GM12878 (cell line): ENCODE results near the gene EPOP. TPM values are rescaled to one million over a fixed set of nuclear protein-coding genes. Genes with fewer than 3 reads are reported as not detected.

Experiments used
- ATAC-seq: fragments of 200-7000 bp; cut with Tn5 transposase; 3 replicates; pipeline ENCODE4 v1.9.1; 2020; ENCODE audit warnings: mild to moderate bottlenecking, moderate library complexity
- BruUV-seq: library from RNA; stranded (reverse); fragments of 400-500 nt; replicated peaks from 2 replicates; lab custom pipeline; 2021; lab: Mats Ljungman, UMichigan
- CTCF ChIA-PET: fragments of 300-600 bp; sonication (Branson Sonifier 250); formaldehyde crosslinking; extraction: SDS; loops from one replicate; lab custom pipeline; 2021; ENCODE audit warnings: inconsistent platforms; lab: Yijun Ruan, JAX
- POLR2A ChIA-PET: fragments of 350-600 bp; formaldehyde crosslinking; extraction: SDS; loops from one replicate; lab custom pipeline; 2021; ENCODE audit warnings: inconsistent platforms; lab: Charles Lee
- RAD21 ChIA-PET: fragments of 300-600 bp; sonication (Branson Sonifier 250); formaldehyde crosslinking; loops from one replicate; lab custom pipeline; 2023; ENCODE audit warnings: antibody characterized with exemption; ENCODE audit not compliant: unreplicated experiment; lab: Charles Lee
- SMC1A ChIA-PET: fragments of 300-600 bp; sonication (Branson Sonifier 250); formaldehyde crosslinking; loops from one replicate; lab custom pipeline; 2023; ENCODE audit not compliant: unreplicated experiment, uncharacterized antibody; lab: Charles Lee
- DNase-seq: peaks from one replicate; pipeline ENCODE4 v3.0.0-alpha.2; 2011; ENCODE audit warnings: low read depth, low spot score
- FAIRE-seq: peaks from 3 replicates; lab custom pipeline; 2011; peaks lifted over from hg19 to GRCh38; lab: Jason Lieb, UNC
- H2AFZ ChIP-seq: 2 replicates; pipeline ENCODE4 v1.6.0; 2011; ENCODE audit warnings: low read depth, low read length, control low read depth; ENCODE audit not compliant: control insufficient read depth
- H3K27ac ChIP-seq: 2 replicates; pipeline ENCODE4 v1.5.1; 2011; ENCODE audit warnings: control low read depth; ENCODE audit not compliant: control insufficient read depth, insufficient read depth
- H3K27me3 ChIP-seq, 2 experiments: replicated peaks in 1 of 2; 2 replicates each; pipeline versions ENCODE4 v1.6.0 to v1.6.1; 2011; ENCODE audit warnings: low read length in 1 of 2; ENCODE audit not compliant: control insufficient read depth in 2 of 2, insufficient read depth in 2 of 2
- H3K36me3 ChIP-seq, 2 experiments: 2 replicates each; pipeline ENCODE4 v1.5.1; 2011; ENCODE audit warnings: low read length in 1 of 2; ENCODE audit not compliant: control insufficient read depth in 2 of 2, insufficient read depth in 2 of 2
- H3K4me1 ChIP-seq: 2 replicates; pipeline ENCODE4 v1.6.1; 2011; ENCODE audit warnings: mild to moderate bottlenecking, low read length, moderate library complexity, mixed read lengths; ENCODE audit not compliant: control insufficient read depth, insufficient read depth
- H3K4me2 ChIP-seq: 2 replicates; pipeline ENCODE4 v1.6.0; 2011; ENCODE audit warnings: control low read depth; ENCODE audit not compliant: control insufficient read depth, insufficient read depth
- H3K4me3 ChIP-seq: fragments of 200-600 bp; sonication (generic); 2 replicates; pipeline ENCODE4 v1.5.1; 2016
- H3K79me2 ChIP-seq: 2 replicates; pipeline ENCODE4 v1.6.0; 2011; ENCODE audit warnings: low read length; ENCODE audit not compliant: control insufficient read depth, insufficient read depth
- H3K9ac ChIP-seq: 2 replicates; pipeline ENCODE4 v1.8.0; 2011; ENCODE audit warnings: low read length, control low read depth, mixed read lengths; ENCODE audit not compliant: control insufficient read depth, insufficient read depth
- H3K9me3 ChIP-seq: replicated peaks from 3 replicates; pipeline ENCODE4 v1.5.1; 2011; ENCODE audit warnings: mild to moderate bottlenecking, low read length; ENCODE audit not compliant: control insufficient read depth, insufficient read depth
- H4K20me1 ChIP-seq: 2 replicates; pipeline ENCODE4 v1.6.0; 2011; ENCODE audit not compliant: control insufficient read depth, insufficient read depth
- ATF7 ChIP-seq: fragments of 450-650 bp; IDR thresholded peaks from 2 replicates; pipeline ENCODE4 v1.6.1; 2016; ENCODE audit warnings: low read depth, mild to moderate bottlenecking
- CREM ChIP-seq: IDR thresholded peaks from 2 replicates; pipeline ENCODE4 v1.6.1; 2014; ENCODE audit warnings: antibody characterized with exemption, low read depth
- EP300 ChIP-seq, 2 experiments: fragments of 150-350 bp in 1 of 2; IDR thresholded peaks; 2 replicates each; pipeline ENCODE4 v1.6.1; 2011 to 2012; ENCODE audit warnings: low read depth in 2 of 2, low read length in 2 of 2, borderline replicate concordance in 1 of 2, improper control_type of control experiment in 1 of 2, inconsistent platforms in 1 of 2; ENCODE audit not compliant: control insufficient read depth in 1 of 2
- FOXK2 ChIP-seq: fragments of 450-650 bp; IDR thresholded peaks from 2 replicates; pipeline ENCODE4 v1.6.1; 2017; ENCODE audit warnings: mild to moderate bottlenecking, moderate library complexity
- MLLT1 ChIP-seq: fragments of 450-650 bp; IDR thresholded peaks from 2 replicates; pipeline ENCODE4 v1.6.1; 2016; ENCODE audit warnings: mild to moderate bottlenecking
- NFIC ChIP-seq: IDR thresholded peaks from 2 replicates; pipeline ENCODE4 v1.6.1; 2012; ENCODE audit warnings: low read depth, mild to moderate bottlenecking, inconsistent platforms, low read length, moderate library complexity
- RAD51 ChIP-seq: fragments of 450-650 bp; IDR thresholded peaks from 2 replicates; pipeline ENCODE4 v1.6.1; 2016; ENCODE audit warnings: moderate library complexity, mild to moderate bottlenecking, inconsistent platforms
- RBBP5 ChIP-seq: fragments of 200-600 bp; sonication (generic); conservative IDR thresholded peaks from 2 replicates; pipeline ENCODE4 v1.6.1; 2016
- RCOR1 ChIP-seq: conservative IDR thresholded peaks from 2 replicates; pipeline ENCODE4 v1.6.1; 2012; ENCODE audit warnings: low read depth, low read length, improper control_type of control experiment
- YY1 ChIP-seq: IDR thresholded peaks from 2 replicates; pipeline ENCODE4 v1.6.1; 2011; ENCODE audit warnings: low read depth, mild to moderate bottlenecking, low read length
- WGBS: methylation state at CpG from one replicate; pipeline ENCODE4 v1.1.6; 2016; ENCODE audit warnings: low lambda C conversion rate; ENCODE audit not compliant: insufficient replicate concordance, insufficient coverage; ENCODE audit errors: missing lambda C conversion rate; 5-methylcytosine and 5-hydroxymethylcytosine counted together
- in situ Hi-C: fragments of 300-500 bp; cut with MboI; formaldehyde crosslinking; loops from 9 replicates; pipeline ENCODE4 v1.14.3; 2018; ENCODE audit warnings: mixed read lengths
- intact Hi-C: fragments of 100-400 bp; cut with micrococcal nuclease; formaldehyde crosslinking; loops from one replicate; pipeline ENCODE4 v1.14.2; 2022; ENCODE audit not compliant: unreplicated experiment
- polyA plus RNA-seq, 11 experiments: library from polyadenylated mRNA; depleted of rRNA in 4 of 11; unstranded in 6 of 11; stranded (reverse) in 5 of 11; fragments of >200 nt; fragmentation: Nextera tagmentation in 4 of 11; fragmentation: Illumina TruSeq in 1 of 11; extraction: Ambion mirVana in 4 of 11; extraction: Trizol in 1 of 11; gene quantifications; 1 replicate in 1 of 11; 2 replicates in 10 of 11; pipeline versions ENCODE4 v1.2.1 to v1.2.3, GENCODE V29; 2011 to 2016; ENCODE audit warnings: inconsistent platforms in 2 of 11, missing spikeins in 2 of 11, low read depth in 1 of 11
- total RNA-seq, 4 experiments: library from RNA; depleted of rRNA in 3 of 4; stranded (reverse); fragments of >200 nt in 3 of 4; fragmentation: Illumina TruSeq in 1 of 4; extraction: Trizol in 1 of 4; gene quantifications; 2 replicates each; pipeline versions ENCODE4 v1.2.1 to v1.2.3, GENCODE V29; 2013 to 2021
- TF ChIP-seq, protein P1 (sequence below): IDR thresholded peaks from 2 replicates; pipeline ENCODE4 v1.6.1; 2012; ENCODE audit warnings: low read depth, low read length, improper control_type of control experiment
- TF ChIP-seq, protein P2 (sequence below): fragments of 450-650 bp; IDR thresholded peaks from 2 replicates; pipeline ENCODE4 v1.6.1; 2017; ENCODE audit warnings: mild to moderate bottlenecking, moderate library complexity
- TF ChIP-seq, protein P3 (sequence below): IDR thresholded peaks from 2 replicates; pipeline ENCODE4 v1.6.1; 2012; ENCODE audit warnings: mild to moderate bottlenecking, low read depth, low read length

The EPOP gene
- total and polyA plus RNA-seq, 10 of the 15 experiments (the other 5 are each of a cell fraction or from before 2014, with no cell fraction given): 0.53 to 9.0 (median 3.7) TPM

DNA sequence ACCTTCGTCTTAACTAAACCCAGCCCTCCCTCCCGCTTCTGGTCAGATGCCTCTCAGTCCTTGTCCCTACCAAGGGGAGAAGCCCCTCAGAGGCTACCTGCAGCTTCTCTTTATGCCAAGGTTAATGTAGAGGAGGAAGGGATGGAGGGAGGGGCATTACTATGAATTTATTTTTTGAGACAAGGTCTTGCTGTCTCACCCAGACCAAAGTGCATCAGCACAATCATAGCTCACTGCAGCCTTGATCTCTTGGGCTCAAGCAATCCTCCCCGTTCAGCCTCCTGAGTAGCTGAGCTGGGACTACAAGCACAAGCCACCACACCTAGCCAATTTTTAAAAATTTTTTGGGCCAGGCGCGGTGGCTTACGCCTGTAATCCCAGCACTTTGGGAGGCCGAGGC, 15.3 kb downstream of the EPOP start:
- no peaks in the 10 kb centered on the region for H4K20me1 ChIP-seq
- RAD21 ChIA-PET: interaction anchor here (0.5 to 13.5 kb wide), 5 partner anchors 54 to 103 kb away, joined by 3 to 294 read pairs (median 3); partner anchors contain the start of gene SRCIN1
- H3K4me2 ChIP-seq: no peak overlapping the region
- POLR2A ChIA-PET: no interaction called here
- no peak overlapping the region for H3K4me3 ChIP-seq
- BruUV-seq: no TSS peak
- no peak overlapping the region for H3K27ac ChIP-seq
- DNase-seq (no peak), ATAC-seq (no peak), FAIRE-seq (no peak)
- H3K9me3 ChIP-seq: no peaks in the 10 kb centered on the region
- no peak overlapping the region for H3K9ac ChIP-seq
- no peaks in the 10 kb centered on the region for H3K36me3 ChIP-seq
- H3K4me1 ChIP-seq: peaks cover 37% of the 10 kb centered on the region
- 86% methylated on average over 7 of the region's 7 CpGs for WGBS
- CTCF ChIA-PET: interaction anchor here (1.6 to 14.9 kb wide), 4 partner anchors 7 to 103 kb away, joined by 5 to 492 read pairs (median 123); no protein-coding TSS in a partner anchor
- in situ Hi-C loops (no loop called here), intact Hi-C loops (no loop called here)
- H2AFZ ChIP-seq: no peak overlapping the region
- H3K27me3 ChIP-seq: no peaks in the 10 kb centered on the region
- SMC1A ChIA-PET: interaction anchor here (1.0 kb wide), 2 partner anchors 8 to 105 kb away, joined by 3 to 4 read pairs; no protein-coding TSS in a partner anchor
- no peaks in the 10 kb centered on the region for H3K79me2 ChIP-seq
- TF ChIP-seq, protein P1, sequence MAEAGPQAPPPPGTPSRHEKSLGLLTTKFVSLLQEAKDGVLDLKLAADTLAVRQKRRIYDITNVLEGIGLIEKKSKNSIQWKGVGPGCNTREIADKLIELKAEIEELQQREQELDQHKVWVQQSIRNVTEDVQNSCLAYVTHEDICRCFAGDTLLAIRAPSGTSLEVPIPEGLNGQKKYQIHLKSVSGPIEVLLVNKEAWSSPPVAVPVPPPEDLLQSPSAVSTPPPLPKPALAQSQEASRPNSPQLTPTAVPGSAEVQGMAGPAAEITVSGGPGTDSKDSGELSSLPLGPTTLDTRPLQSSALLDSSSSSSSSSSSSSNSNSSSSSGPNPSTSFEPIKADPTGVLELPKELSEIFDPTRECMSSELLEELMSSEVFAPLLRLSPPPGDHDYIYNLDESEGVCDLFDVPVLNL: no peak
- no peak for TF ChIP-seq FOXK2
- no peak for TF ChIP-seq ATF7
- TF ChIP-seq, protein P2, sequence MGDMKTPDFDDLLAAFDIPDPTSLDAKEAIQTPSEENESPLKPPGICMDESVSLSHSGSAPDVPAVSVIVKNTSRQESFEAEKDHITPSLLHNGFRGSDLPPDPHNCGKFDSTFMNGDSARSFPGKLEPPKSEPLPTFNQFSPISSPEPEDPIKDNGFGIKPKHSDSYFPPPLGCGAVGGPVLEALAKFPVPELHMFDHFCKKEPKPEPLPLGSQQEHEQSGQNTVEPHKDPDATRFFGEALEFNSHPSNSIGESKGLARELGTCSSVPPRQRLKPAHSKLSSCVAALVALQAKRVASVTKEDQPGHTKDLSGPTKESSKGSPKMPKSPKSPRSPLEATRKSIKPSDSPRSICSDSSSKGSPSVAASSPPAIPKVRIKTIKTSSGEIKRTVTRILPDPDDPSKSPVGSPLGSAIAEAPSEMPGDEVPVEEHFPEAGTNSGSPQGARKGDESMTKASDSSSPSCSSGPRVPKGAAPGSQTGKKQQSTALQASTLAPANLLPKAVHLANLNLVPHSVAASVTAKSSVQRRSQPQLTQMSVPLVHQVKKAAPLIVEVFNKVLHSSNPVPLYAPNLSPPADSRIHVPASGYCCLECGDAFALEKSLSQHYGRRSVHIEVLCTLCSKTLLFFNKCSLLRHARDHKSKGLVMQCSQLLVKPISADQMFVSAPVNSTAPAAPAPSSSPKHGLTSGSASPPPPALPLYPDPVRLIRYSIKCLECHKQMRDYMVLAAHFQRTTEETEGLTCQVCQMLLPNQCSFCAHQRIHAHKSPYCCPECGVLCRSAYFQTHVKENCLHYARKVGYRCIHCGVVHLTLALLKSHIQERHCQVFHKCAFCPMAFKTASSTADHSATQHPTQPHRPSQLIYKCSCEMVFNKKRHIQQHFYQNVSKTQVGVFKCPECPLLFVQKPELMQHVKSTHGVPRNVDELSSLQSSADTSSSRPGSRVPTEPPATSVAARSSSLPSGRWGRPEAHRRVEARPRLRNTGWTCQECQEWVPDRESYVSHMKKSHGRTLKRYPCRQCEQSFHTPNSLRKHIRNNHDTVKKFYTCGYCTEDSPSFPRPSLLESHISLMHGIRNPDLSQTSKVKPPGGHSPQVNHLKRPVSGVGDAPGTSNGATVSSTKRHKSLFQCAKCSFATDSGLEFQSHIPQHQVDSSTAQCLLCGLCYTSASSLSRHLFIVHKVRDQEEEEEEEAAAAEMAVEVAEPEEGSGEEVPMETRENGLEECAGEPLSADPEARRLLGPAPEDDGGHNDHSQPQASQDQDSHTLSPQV: no peak
- no peak for TF ChIP-seq CREM
- TF ChIP-seq NFIC: no peak
- TF ChIP-seq YY1: no peak
- TF ChIP-seq MLLT1: no peak
- TF ChIP-seq RCOR1: no peak
- TF ChIP-seq, protein P3, sequence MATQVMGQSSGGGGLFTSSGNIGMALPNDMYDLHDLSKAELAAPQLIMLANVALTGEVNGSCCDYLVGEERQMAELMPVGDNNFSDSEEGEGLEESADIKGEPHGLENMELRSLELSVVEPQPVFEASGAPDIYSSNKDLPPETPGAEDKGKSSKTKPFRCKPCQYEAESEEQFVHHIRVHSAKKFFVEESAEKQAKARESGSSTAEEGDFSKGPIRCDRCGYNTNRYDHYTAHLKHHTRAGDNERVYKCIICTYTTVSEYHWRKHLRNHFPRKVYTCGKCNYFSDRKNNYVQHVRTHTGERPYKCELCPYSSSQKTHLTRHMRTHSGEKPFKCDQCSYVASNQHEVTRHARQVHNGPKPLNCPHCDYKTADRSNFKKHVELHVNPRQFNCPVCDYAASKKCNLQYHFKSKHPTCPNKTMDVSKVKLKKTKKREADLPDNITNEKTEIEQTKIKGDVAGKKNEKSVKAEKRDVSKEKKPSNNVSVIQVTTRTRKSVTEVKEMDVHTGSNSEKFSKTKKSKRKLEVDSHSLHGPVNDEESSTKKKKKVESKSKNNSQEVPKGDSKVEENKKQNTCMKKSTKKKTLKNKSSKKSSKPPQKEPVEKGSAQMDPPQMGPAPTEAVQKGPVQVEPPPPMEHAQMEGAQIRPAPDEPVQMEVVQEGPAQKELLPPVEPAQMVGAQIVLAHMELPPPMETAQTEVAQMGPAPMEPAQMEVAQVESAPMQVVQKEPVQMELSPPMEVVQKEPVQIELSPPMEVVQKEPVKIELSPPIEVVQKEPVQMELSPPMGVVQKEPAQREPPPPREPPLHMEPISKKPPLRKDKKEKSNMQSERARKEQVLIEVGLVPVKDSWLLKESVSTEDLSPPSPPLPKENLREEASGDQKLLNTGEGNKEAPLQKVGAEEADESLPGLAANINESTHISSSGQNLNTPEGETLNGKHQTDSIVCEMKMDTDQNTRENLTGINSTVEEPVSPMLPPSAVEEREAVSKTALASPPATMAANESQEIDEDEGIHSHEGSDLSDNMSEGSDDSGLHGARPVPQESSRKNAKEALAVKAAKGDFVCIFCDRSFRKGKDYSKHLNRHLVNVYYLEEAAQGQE: no peak
- no peak for TF ChIP-seq RAD51
- TF ChIP-seq EP300 (IDR thresholded peaks at IDR 0.05; ENCODE audit: borderline replicate concordance in 1 of 2, control insufficient read depth in 1 of 2, low read depth in 2 of 2, low read length in 2 of 2): no peak
- TF ChIP-seq RBBP5: no peak
